ENCODE data around the gene HSFX4.
"Not testable (repeated sequence)": the region's sequence is repeated elsewhere in the genome, so short reads cannot be mapped to it uniquely, and the experiment has no call there.

HSFX4 gene

GRCh38 chrX:149929400-149929799 lies at the start of gene HSFX4:
HSFX4 (plus strand) TSS chrX:149929573; CDS start chrX:149929645, 72 bp downstream.
- H3K9ac ChIP-seq (ENCODE audit: insufficient read length, low read depth); H3K36me3 ChIP-seq (ENCODE audit: insufficient read depth, insufficient read length, low read length); H3K27me3 ChIP-seq (ENCODE audit: insufficient read depth, insufficient read length); H3K4me3 ChIP-seq (ENCODE audit: insufficient read length, low read depth); H3K9me3 ChIP-seq (ENCODE audit: insufficient read depth, low read length); H3K4me1 ChIP-seq (ENCODE audit: insufficient read depth, insufficient read length); DNase-seq (ENCODE audit: low read depth, low spot score): not testable (repeated sequence)

- peak; percentile 0 for DNase-seq (ENCODE audit: low read depth, low spot score)
- H3K4me3 ChIP-seq (ENCODE audit: insufficient read length, low read depth): no peak within 1 kb of the TSS
- H3K9me3 ChIP-seq (ENCODE audit: insufficient read depth, low read length): no peaks in the 10 kb centered on the region
- no peaks in the 10 kb centered on the region for H3K27me3 ChIP-seq (ENCODE audit: insufficient read depth, insufficient read length)
- no peaks in the 10 kb centered on the region for H3K4me1 ChIP-seq (ENCODE audit: insufficient read depth, insufficient read length)
- no peaks in the 10 kb centered on the region for H3K36me3 ChIP-seq (ENCODE audit: insufficient read depth, insufficient read length, low read length)
- TF ChIP-seq YY1 (IDR thresholded peaks at IDR 0.05; ENCODE audit: insufficient read depth, insufficient read length) (no peak), ZNF274 (IDR thresholded peaks at IDR 0.05; ENCODE audit: low read depth, low read length) (no peak), SUZ12 (IDR thresholded peaks at IDR 0.05; ENCODE audit: extremely low read depth, insufficient read depth, insufficient read length) (no peak)
- H3K9ac ChIP-seq (ENCODE audit: insufficient read length, low read depth): no peak within 1 kb of the TSS
Observed at GRCh38 chrX:149881081-149881711, 48.2 kb upstream of the HSFX4 start, which contains the start of gene MAGEA8. MAGEA8 (plus strand) TSS chrX:149881183; CDS start chrX:149884273, 3,090 bp downstream.

GRCh38 chrX:149890828-149891227 lies 38.5 kb upstream of the HSFX4 start:
- H3K27me3 ChIP-seq (ENCODE audit: insufficient read depth, insufficient read length); DNase-seq (ENCODE audit: low read depth, low spot score); H3K9me3 ChIP-seq (ENCODE audit: insufficient read depth, low read length); H3K9ac ChIP-seq (ENCODE audit: insufficient read length, low read depth); H3K36me3 ChIP-seq (ENCODE audit: insufficient read depth, insufficient read length, low read length); H3K4me1 ChIP-seq (ENCODE audit: insufficient read depth, insufficient read length); H3K4me3 ChIP-seq (ENCODE audit: insufficient read length, low read depth): not testable (repeated sequence)

GRCh38 chrX:149898554-149898953 lies 30.8 kb upstream of the HSFX4 start:
- Histone ChIP-seq H3K9ac (ENCODE audit: insufficient read length, low read depth) (no peak overlapping the region), H3K4me3 (ENCODE audit: insufficient read length, low read depth) (no peak overlapping the region), H3K9me3 (ENCODE audit: insufficient read depth, low read length) (no peaks in the 10 kb centered on the region), H3K27me3 (ENCODE audit: insufficient read depth, insufficient read length) (no peaks in the 10 kb centered on the region), H3K36me3 (ENCODE audit: insufficient read depth, insufficient read length, low read length) (no peaks in the 10 kb centered on the region), H3K4me1 (ENCODE audit: insufficient read depth, insufficient read length) (no peaks in the 10 kb centered on the region)
- no peak for DNase-seq (ENCODE audit: low read depth, low spot score)
- TF ChIP-seq YY1 (IDR thresholded peaks at IDR 0.05; ENCODE audit: insufficient read depth, insufficient read length) (no peak), SUZ12 (IDR thresholded peaks at IDR 0.05; ENCODE audit: extremely low read depth, insufficient read depth, insufficient read length) (no peak), ZNF274 (IDR thresholded peaks at IDR 0.05; ENCODE audit: low read depth, low read length) (no peak)

GRCh38 chrX:149903889-149904748 lies 25.3 kb upstream of the HSFX4 start:
- Histone ChIP-seq H3K9me3 (ENCODE audit: insufficient read depth, low read length) (no peaks in the 10 kb centered on the region), H3K4me1 (ENCODE audit: insufficient read depth, insufficient read length) (no peaks in the 10 kb centered on the region), H3K9ac (ENCODE audit: insufficient read length, low read depth) (no peak overlapping the region), H3K36me3 (ENCODE audit: insufficient read depth, insufficient read length, low read length) (no peaks in the 10 kb centered on the region), H3K27me3 (ENCODE audit: insufficient read depth, insufficient read length) (no peaks in the 10 kb centered on the region), H3K4me3 (ENCODE audit: insufficient read length, low read depth) (no peak overlapping the region)
- TF ChIP-seq SUZ12 (IDR thresholded peaks at IDR 0.05; ENCODE audit: extremely low read depth, insufficient read depth, insufficient read length): no peak
- TF ChIP-seq ZNF274 (IDR thresholded peaks at IDR 0.05; ENCODE audit: low read depth, low read length): no peak
- TF ChIP-seq YY1 (IDR thresholded peaks at IDR 0.05; ENCODE audit: insufficient read depth, insufficient read length): no peak
- DNase-seq (ENCODE audit: low read depth, low spot score): no peak

GRCh38 chrX:149908308-149908707 lies 21.1 kb upstream of the HSFX4 start:
- Histone ChIP-seq H3K36me3 (ENCODE audit: insufficient read depth, insufficient read length, low read length) (no peaks in the 10 kb centered on the region), H3K27me3 (ENCODE audit: insufficient read depth, insufficient read length) (no peaks in the 10 kb centered on the region), H3K4me1 (ENCODE audit: insufficient read depth, insufficient read length) (no peaks in the 10 kb centered on the region), H3K9ac (ENCODE audit: insufficient read length, low read depth) (no peak overlapping the region), H3K4me3 (ENCODE audit: insufficient read length, low read depth) (no peak overlapping the region), H3K9me3 (ENCODE audit: insufficient read depth, low read length) (no peaks in the 10 kb centered on the region)
- TF ChIP-seq SUZ12 (IDR thresholded peaks at IDR 0.05; ENCODE audit: extremely low read depth, insufficient read depth, insufficient read length) (no peak), ZNF274 (IDR thresholded peaks at IDR 0.05; ENCODE audit: low read depth, low read length) (no peak), YY1 (IDR thresholded peaks at IDR 0.05; ENCODE audit: insufficient read depth, insufficient read length) (no peak)
- no peak for DNase-seq (ENCODE audit: low read depth, low spot score)

- Histone ChIP-seq H3K4me3 (ENCODE audit: insufficient read length, low read depth) (no peak overlapping the region), H3K4me1 (ENCODE audit: insufficient read depth, insufficient read length) (no peaks in the 10 kb centered on the region), H3K27me3 (ENCODE audit: insufficient read depth, insufficient read length) (no peaks in the 10 kb centered on the region), H3K36me3 (ENCODE audit: insufficient read depth, insufficient read length, low read length) (no peaks in the 10 kb centered on the region), H3K9me3 (ENCODE audit: insufficient read depth, low read length) (no peaks in the 10 kb centered on the region), H3K9ac (ENCODE audit: insufficient read length, low read depth) (no peak overlapping the region)
- no peak for DNase-seq (ENCODE audit: low read depth, low spot score)
- TF ChIP-seq ZNF274 (IDR thresholded peaks at IDR 0.05; ENCODE audit: low read depth, low read length): no peak
- no peak for TF ChIP-seq SUZ12 (IDR thresholded peaks at IDR 0.05; ENCODE audit: extremely low read depth, insufficient read depth, insufficient read length)
- no peak for TF ChIP-seq YY1 (IDR thresholded peaks at IDR 0.05; ENCODE audit: insufficient read depth, insufficient read length)
Observed at GRCh38 chrX:149908727-149909126, 20.6 kb upstream of the HSFX4 start.

Measured in NT2/D1 (cell line).